ENCODE measurements around the gene NEMP1. TPM values are rescaled to one million over a fixed set of nuclear protein-coding genes. Genes with fewer than 3 reads are reported as not detected.

NEMP1 gene
- total and polyA plus RNA-seq, 2 of the 13 experiments (the other 11 are each of a cell fraction or from before 2014, with no cell fraction given): 11.4 to 12.9 TPM

DNA sequence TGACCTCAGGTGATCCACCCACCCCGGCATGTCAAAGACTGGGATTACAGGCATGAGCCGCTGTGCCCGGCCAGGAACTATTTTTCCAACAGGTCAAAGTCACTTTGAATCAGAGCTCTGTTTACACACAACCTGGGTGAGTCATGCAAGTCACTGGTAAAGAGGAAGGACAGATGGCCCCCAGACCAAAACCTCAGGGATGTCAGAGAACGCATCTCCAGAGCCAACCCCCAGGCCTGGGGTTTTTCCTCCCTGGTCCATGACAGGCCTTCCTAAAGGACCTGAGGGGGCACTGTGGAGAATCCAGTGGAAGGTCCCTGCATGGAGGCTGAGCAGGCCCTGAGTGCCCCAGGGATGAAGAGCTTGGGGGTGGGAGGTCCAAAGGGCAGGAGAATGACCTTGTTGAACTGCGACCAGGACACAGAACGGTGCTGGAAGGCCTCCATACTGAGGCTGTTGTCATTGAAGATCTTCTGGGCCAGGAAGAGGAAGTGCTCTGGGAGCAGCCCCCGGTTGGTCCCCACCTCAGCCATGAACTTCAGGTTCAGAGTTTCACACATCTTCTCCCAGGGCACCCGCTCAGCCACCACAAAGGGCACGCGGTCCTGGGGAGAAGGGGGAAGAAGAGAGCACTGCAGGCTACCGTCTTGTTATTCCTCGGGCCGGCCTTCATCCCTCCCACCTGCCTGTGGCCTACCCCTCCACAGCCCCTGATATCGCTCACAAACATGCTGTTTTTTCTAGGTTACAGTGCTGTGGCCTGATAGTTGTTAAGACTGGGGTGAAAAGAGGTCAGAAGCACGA is 23.5 kb upstream of the NEMP1 start (continued):
- peak; percentile 22 for TF ChIP-seq NR2F2 (IDR thresholded peaks at IDR 0.05; ENCODE audit: borderline replicate concordance, low read depth)
- peak; percentile 70 for TF ChIP-seq SP4 (CRISPR knock-in tag; IDR thresholded peaks at IDR 0.05)
- TF ChIP-seq, protein P1, sequence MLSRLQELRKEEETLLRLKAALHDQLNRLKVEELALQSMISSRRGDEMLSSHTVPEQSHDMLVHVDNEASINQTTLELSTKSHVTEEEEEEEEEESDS (CRISPR knock-in tag; IDR thresholded peaks at IDR 0.05; ENCODE audit: borderline replicate concordance): peak; percentile 49; the same call in 1 of the 2 replicates
- no peak for TF ChIP-seq ARID2 (CRISPR knock-in tag; IDR thresholded peaks at IDR 0.05; ENCODE audit: borderline replicate concordance)
- TF ChIP-seq, protein P2, sequence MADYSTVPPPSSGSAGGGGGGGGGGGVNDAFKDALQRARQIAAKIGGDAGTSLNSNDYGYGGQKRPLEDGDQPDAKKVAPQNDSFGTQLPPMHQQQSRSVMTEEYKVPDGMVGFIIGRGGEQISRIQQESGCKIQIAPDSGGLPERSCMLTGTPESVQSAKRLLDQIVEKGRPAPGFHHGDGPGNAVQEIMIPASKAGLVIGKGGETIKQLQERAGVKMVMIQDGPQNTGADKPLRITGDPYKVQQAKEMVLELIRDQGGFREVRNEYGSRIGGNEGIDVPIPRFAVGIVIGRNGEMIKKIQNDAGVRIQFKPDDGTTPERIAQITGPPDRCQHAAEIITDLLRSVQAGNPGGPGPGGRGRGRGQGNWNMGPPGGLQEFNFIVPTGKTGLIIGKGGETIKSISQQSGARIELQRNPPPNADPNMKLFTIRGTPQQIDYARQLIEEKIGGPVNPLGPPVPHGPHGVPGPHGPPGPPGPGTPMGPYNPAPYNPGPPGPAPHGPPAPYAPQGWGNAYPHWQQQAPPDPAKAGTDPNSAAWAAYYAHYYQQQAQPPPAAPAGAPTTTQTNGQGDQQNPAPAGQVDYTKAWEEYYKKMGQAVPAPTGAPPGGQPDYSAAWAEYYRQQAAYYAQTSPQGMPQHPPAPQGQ (CRISPR knock-in tag; IDR thresholded peaks at IDR 0.05; ENCODE audit: borderline replicate concordance): no peak
- TF ChIP-seq, protein P3, sequence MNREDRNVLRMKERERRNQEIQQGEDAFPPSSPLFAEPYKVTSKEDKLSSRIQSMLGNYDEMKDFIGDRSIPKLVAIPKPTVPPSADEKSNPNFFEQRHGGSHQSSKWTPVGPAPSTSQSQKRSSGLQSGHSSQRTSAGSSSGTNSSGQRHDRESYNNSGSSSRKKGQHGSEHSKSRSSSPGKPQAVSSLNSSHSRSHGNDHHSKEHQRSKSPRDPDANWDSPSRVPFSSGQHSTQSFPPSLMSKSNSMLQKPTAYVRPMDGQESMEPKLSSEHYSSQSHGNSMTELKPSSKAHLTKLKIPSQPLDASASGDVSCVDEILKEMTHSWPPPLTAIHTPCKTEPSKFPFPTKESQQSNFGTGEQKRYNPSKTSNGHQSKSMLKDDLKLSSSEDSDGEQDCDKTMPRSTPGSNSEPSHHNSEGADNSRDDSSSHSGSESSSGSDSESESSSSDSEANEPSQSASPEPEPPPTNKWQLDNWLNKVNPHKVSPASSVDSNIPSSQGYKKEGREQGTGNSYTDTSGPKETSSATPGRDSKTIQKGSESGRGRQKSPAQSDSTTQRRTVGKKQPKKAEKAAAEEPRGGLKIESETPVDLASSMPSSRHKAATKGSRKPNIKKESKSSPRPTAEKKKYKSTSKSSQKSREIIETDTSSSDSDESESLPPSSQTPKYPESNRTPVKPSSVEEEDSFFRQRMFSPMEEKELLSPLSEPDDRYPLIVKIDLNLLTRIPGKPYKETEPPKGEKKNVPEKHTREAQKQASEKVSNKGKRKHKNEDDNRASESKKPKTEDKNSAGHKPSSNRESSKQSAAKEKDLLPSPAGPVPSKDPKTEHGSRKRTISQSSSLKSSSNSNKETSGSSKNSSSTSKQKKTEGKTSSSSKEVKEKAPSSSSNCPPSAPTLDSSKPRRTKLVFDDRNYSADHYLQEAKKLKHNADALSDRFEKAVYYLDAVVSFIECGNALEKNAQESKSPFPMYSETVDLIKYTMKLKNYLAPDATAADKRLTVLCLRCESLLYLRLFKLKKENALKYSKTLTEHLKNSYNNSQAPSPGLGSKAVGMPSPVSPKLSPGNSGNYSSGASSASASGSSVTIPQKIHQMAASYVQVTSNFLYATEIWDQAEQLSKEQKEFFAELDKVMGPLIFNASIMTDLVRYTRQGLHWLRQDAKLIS (CRISPR knock-in tag; IDR thresholded peaks at IDR 0.05): peak; percentile 57; the same call in 1 of the 2 replicates
- TF ChIP-seq RBM39 (IDR thresholded peaks at IDR 0.05; ENCODE audit: low read depth, low read length, poor library complexity, severe bottlenecking): no peak
- TF ChIP-seq ZNF382 (CRISPR knock-in tag; IDR thresholded peaks at IDR 0.05; ENCODE audit: borderline replicate concordance): no peak
- TF ChIP-seq HOXA3 (CRISPR knock-in tag; IDR thresholded peaks at IDR 0.05): peak; percentile 79
- TF ChIP-seq RAD51 (IDR thresholded peaks at IDR 0.05; ENCODE audit: borderline replicate concordance): no peak
- TF ChIP-seq MED13 (CRISPR knock-in tag; IDR thresholded peaks at IDR 0.05): no peak
- TF ChIP-seq ZNF773 (CRISPR knock-in tag; IDR thresholded peaks at IDR 0.05; ENCODE audit: borderline replicate concordance): no peak
- TF ChIP-seq, protein P4, sequence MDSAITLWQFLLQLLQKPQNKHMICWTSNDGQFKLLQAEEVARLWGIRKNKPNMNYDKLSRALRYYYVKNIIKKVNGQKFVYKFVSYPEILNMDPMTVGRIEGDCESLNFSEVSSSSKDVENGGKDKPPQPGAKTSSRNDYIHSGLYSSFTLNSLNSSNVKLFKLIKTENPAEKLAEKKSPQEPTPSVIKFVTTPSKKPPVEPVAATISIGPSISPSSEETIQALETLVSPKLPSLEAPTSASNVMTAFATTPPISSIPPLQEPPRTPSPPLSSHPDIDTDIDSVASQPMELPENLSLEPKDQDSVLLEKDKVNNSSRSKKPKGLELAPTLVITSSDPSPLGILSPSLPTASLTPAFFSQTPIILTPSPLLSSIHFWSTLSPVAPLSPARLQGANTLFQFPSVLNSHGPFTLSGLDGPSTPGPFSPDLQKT (CRISPR knock-in tag; IDR thresholded peaks at IDR 0.05; ENCODE audit: borderline replicate concordance): no peak
- peak; percentile 40 for TF ChIP-seq U2AF1 (optimal IDR thresholded peaks at IDR 0.05; ENCODE audit: low read depth, low read length)
- no peak for TF ChIP-seq NR1H2 (CRISPR knock-in tag; IDR thresholded peaks at IDR 0.05; ENCODE audit: borderline replicate concordance, low read depth)
- TF ChIP-seq SKI (IDR thresholded peaks at IDR 0.05; ENCODE audit: partially characterized antibody): peak; percentile 52
- no peak for TF ChIP-seq CHD2 (IDR thresholded peaks at IDR 0.05; ENCODE audit: low read depth, low read length)
- peak; percentile 66; the same call in 1 of the 2 replicates for TF ChIP-seq TARDBP (CRISPR knock-in tag; IDR thresholded peaks at IDR 0.05)
- TF ChIP-seq, protein P5, sequence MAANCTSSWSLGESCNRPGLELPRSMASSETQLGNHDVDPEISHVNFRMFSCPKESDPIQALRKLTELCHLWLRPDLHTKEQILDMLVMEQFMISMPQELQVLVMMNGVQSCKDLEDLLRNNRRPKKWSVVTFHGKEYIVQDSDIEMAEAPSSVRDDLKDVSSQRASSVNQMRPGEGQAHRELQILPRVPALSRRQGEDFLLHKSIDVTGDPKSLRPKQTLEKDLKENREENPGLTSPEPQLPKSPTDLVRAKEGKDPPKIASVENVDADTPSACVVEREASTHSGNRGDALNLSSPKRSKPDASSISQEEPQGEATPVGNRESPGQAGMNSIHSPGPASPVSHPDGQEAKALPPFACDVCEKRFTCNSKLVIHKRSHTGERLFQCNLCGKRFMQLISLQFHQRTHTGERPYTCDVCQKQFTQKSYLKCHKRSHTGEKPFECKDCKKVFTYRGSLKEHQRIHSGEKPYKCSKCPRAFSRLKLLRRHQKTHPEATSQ (CRISPR knock-in tag; IDR thresholded peaks at IDR 0.05; ENCODE audit: borderline replicate concordance): 0 out of 2 replicates have a peak, but pooled peaks have one; percentile 41
- TF ChIP-seq REXO4 (CRISPR knock-in tag; IDR thresholded peaks at IDR 0.05; ENCODE audit: borderline replicate concordance): no peak

All from HepG2 (cell line).